ENCODE results near the gene SERPINE1.
"Not testable (repeated sequence)": the region's sequence is repeated elsewhere in the genome, so short reads cannot be mapped to it uniquely, and the experiment has no call there.

The SERPINE1 gene

GRCh38 chr7:101126651-101127459 lies at the start of gene SERPINE1:
Gene SERPINE1, plus strand, starts transcription at chr7:101127104. Its CDS starts 1,290 bp downstream, at chr7:101128394.
- DNase-seq, result peak; percentile 22

- DNase-seq, result peak; percentile 88
Observed at GRCh38 chr7:101077303-101078086, 49.4 kb upstream of the SERPINE1 start.

- DNase-seq, result no peak
Observed at GRCh38 chr7:101081432-101081831, 45.5 kb upstream of the SERPINE1 start.

GRCh38 chr7:101084865-101085161 lies 42.1 kb upstream of the SERPINE1 start:
- no peak for DNase-seq

GRCh38 chr7:101085162-101085964 lies 41.5 kb upstream of the SERPINE1 start, which contains the start of gene TRIM56:
Gene TRIM56, plus strand, starts transcription at chr7:101085481. Its CDS starts 1,832 bp downstream, at chr7:101087313.
- peak; percentile 73 for DNase-seq

GRCh38 chr7:101087334-101088068 lies 39.4 kb upstream of the SERPINE1 start:
- no peak for DNase-seq

GRCh38 chr7:101088069-101088425 lies 38.9 kb upstream of the SERPINE1 start:
- DNase-seq, result no peak

GRCh38 chr7:101088858-101089529 lies 37.9 kb upstream of the SERPINE1 start:
- DNase-seq, result no peak

- no peak for DNase-seq
Observed at GRCh38 chr7:101089876-101090275, 37.0 kb upstream of the SERPINE1 start.

- DNase-seq, result not testable (repeated sequence)
Observed at GRCh38 chr7:101092266-101092905, 34.5 kb upstream of the SERPINE1 start.

GRCh38 chr7:101093906-101094305 lies 33.0 kb upstream of the SERPINE1 start:
- DNase-seq, result no peak

- no peak for DNase-seq
Observed at GRCh38 chr7:101094376-101094775, 32.5 kb upstream of the SERPINE1 start.

- DNase-seq, result peak; percentile 44
Observed at GRCh38 chr7:101094791-101095375, 32.0 kb upstream of the SERPINE1 start.

GRCh38 chr7:101096331-101096956 lies 30.5 kb upstream of the SERPINE1 start:
- DNase-seq, result no peak

GRCh38 chr7:101096957-101097347 lies 30.0 kb upstream of the SERPINE1 start:
- DNase-seq, result no peak

- no peak for DNase-seq
Observed at GRCh38 chr7:101097561-101097960, 29.3 kb upstream of the SERPINE1 start.

GRCh38 chr7:101099969-101100781 lies 26.7 kb upstream of the SERPINE1 start:
- DNase-seq, result peak; percentile 79

- DNase-seq, result no peak
Observed at GRCh38 chr7:101100858-101101847, 25.8 kb upstream of the SERPINE1 start.

Data from stimulated activated CD4-positive, alpha-beta T cell treated with anti-CD3 and anti-CD28 coated beads, Interleukin-4, amount 100 ng/mL, for 24 hours (primary cell).